Measurements from ENCODE around the gene SLC39A5. TPM values are rescaled to one million over a fixed set of nuclear protein-coding genes. Genes with fewer than 3 reads are reported as not detected.

Gene SLC39A5
- not detected in 2 replicates for total RNA-seq

GRCh38 chr12:56229916-56230431 is at the start of gene SLC39A5:
Gene SLC39A5 (plus strand): TSS chr12:56230051. CDS start chr12:56231275, 1,224 bp downstream.

DNA sequence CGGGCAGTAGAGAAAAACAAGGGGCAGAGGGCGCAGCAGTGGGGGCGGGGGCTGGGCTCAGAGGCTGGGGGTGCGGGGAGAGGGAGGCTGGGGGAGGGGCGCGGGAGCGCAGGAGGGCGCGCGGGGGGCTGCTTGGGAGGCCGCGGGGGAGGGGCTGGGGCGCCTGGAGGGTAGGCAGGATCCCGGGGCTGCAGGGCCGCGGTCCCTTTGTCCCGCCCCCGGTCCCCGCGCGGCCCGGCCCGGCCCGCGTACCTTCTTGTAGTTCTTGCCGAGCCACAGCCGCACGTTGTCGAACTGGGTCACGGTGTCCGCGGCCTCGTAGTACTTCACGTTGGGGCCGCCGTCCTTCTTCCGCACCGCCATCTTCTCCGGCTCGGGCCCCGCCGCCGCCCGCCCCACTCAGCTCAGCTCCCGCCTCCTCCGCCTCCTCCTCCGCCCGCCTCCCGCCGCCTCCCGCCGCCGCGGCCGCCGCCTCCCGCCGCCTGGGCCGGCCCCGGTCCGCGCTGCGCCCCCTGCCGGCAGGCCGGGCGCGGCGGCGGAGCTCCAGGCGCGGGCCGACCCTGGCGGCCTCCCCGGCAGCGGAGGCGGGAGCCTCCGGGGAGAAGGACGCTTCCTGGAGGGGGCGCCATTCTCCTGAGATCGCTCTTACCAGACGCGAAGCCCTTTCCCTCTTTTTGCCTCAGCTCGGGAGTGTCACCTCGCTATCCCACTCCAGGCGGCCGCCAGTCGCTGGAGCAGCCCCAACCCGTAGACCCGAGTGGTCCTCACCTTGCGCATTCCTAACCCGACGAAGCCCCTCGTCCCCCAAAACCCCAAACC is 40.5 kb upstream of the SLC39A5 start, which contains the start of gene SMARCC2:
SMARCC2 (minus strand) TSS at position 385 of the 819 bp plus-strand sequence; CDS start at position 363, 22 bp downstream.

DNA sequence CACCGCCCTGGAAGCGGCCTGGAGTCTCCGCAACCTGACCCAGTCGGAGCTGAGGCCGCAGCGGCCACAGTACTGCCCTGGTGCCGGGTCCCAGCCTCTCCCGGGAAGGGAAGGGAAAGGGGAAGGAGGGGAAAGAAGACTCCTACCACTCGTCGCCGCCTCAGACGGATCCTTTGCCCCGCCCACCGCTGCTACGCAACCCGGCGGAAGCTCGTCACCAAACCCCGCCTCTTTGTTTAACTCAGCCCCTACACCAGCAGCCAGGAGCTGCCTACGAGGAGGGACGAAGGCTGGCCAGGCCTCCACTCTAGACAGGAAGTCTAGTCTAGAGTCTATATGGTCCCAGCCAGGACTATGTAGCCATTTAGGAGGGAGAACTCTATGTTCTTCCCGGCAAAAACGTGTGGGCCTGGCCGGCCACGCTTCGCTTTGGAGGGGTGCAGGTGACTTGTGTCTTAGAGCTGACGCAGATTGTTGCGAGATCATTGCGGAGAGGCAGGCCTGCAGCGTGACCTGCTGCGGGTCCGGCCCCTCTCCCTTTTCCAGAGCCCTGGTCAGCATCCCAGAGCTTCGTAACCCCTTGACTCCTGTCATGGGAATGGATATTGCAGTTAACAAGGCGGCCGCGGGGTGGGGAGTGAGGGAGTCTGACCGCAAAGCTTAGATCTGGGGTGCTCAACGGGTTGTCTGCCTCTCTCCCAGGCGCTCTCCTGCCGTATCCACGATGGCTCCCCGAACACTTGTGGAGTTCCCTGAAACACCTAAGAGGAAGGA is 7.9 kb upstream of the SLC39A5 start, which contains the start of gene RNF41:
RNF41 (minus strand) TSS at position 166 of the 774 bp plus-strand sequence. CDS start 7,875 bp downstream, outside the sequence.

DNA sequence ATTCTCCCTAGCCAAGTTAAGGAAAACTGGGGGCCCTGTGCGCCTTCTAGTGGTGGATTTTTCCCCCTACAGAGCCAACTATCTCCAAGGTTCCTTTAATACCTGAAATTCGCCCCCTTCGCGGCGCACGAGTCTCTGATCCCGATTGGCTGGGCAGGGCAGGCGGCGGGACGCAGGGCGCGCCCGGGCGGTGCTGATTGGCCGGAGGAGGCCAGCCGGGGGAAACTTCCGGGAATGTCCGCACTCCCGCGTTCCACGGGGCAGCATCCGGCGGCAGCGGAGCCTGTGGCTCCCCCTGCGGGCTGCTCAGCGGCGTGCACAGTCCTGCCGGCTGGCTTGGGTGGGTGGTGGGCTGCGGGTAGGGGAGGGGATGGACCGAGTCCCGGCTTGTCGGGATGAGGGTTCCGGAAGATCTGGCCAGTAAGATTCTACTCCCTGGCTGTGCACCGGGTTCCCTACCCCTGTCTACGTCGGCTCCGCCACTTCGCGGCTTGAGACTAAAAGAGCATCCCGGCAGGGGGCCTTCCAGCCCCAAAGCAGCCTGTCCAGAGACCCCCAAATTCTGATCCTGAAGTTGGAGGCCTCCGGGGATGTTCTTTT is 5.6 kb upstream of the SLC39A5 start, which contains the start of gene NABP2:
NABP2 (plus strand) TSS at position 241 of the 600 bp plus-strand sequence. CDS start 515 bp downstream, outside the sequence.

GRCh38 chr12:56258068-56258819 is 28.4 kb downstream of the SLC39A5 start, which contains the start of gene ANKRD52:
Gene ANKRD52 (minus strand): TSS chr12:56258384. CDS start chr12:56258269, 115 bp downstream.

GRCh38 chr12:56266693-56267442 is 37.0 kb downstream of the SLC39A5 start, which contains the start of gene COQ10A:
Gene COQ10A (plus strand): TSS chr12:56266942. CDS start chr12:56267119, 177 bp downstream.

Other genes with a start within 250 kb of the SLC39A5 start
- 10.0 and 13.5 TPM in 2 replicates for gene SUOX, start 232.8 kb upstream of the SLC39A5 start, total RNA-seq
- gene IKZF4, start 209.0 kb upstream of the SLC39A5 start, total RNA-seq: 0.38 and 0.45 TPM in 2 replicates
- gene RPS26, start 188.1 kb upstream of the SLC39A5 start, total RNA-seq: 95.3 and 130 TPM in 2 replicates
- 0.18 TPM in 1 of 2 replicates, not detected in the other for gene ERBB3, start 149.9 kb upstream of the SLC39A5 start, total RNA-seq
- gene PA2G4, start 125.5 kb upstream of the SLC39A5 start, total RNA-seq: 192 and 236 TPM in 2 replicates
- gene RPL41, start 113.4 kb upstream of the SLC39A5 start, total RNA-seq: 3,974 and 4,205 TPM in 2 replicates
- gene ZC3H10, start 111.8 kb upstream of the SLC39A5 start, total RNA-seq: 5.1 and 6.2 TPM in 2 replicates
- 227 and 255 TPM in 2 replicates for gene ESYT1, start 101.8 kb upstream of the SLC39A5 start, total RNA-seq
- 83.9 and 94.6 TPM in 2 replicates for gene MYL6B, start 77.5 kb upstream of the SLC39A5 start, total RNA-seq
- 4,931 and 5,496 TPM in 2 replicates for gene MYL6, start 71.7 kb upstream of the SLC39A5 start, total RNA-seq
- 42.2 and 53.4 TPM in 2 replicates for gene SMARCC2, start 40.6 kb upstream of the SLC39A5 start, total RNA-seq
- gene RNF41, start 8.1 kb upstream of the SLC39A5 start, total RNA-seq: 103 and 144 TPM in 2 replicates
- 22.6 and 29.8 TPM in 2 replicates for gene NABP2, start 5.7 kb upstream of the SLC39A5 start, total RNA-seq
- 16.0 and 22.5 TPM in 2 replicates for gene ANKRD52, start 28.3 kb downstream of the SLC39A5 start, total RNA-seq
- gene COQ10A, start 36.9 kb downstream of the SLC39A5 start, total RNA-seq: 5.5 and 6.3 TPM in 2 replicates
- gene CS, start 70.3 kb downstream of the SLC39A5 start, total RNA-seq: 115 and 136 TPM in 2 replicates
- gene CNPY2, start 85.9 kb downstream of the SLC39A5 start, total RNA-seq: 45.4 and 74.6 TPM in 2 replicates
- gene PAN2, start 103.9 kb downstream of the SLC39A5 start, total RNA-seq: 9.3 and 21.7 TPM in 2 replicates
- gene IL23A, start 108.8 kb downstream of the SLC39A5 start, total RNA-seq: not detected in 2 replicates
- 56.8 and 68.1 TPM in 2 replicates for gene STAT2, start 130.1 kb downstream of the SLC39A5 start, total RNA-seq
- not detected in 2 replicates for gene APOF, start 132.8 kb downstream of the SLC39A5 start, total RNA-seq
- gene TIMELESS, start 219.4 kb downstream of the SLC39A5 start, total RNA-seq: 7.7 and 13.3 TPM in 2 replicates
- gene MIP, start 224.6 kb downstream of the SLC39A5 start, total RNA-seq: not detected in 2 replicates
- gene SPRYD4, start 238.5 kb downstream of the SLC39A5 start, total RNA-seq: 1.0 and 1.3 TPM in 2 replicates